GM18868 (cell line): ENCODE results near the gene STAM2.
"Not testable (repeated sequence)": the region's sequence is repeated elsewhere in the genome, so short reads cannot be mapped to it uniquely, and the experiment has no call there.

ENCODE experiments used
- ATAC-seq: cut with Tn5 transposase; IDR thresholded peaks from one replicate; pipeline ENCODE4 v1.9.1; 2021; ENCODE audit warnings: mild to moderate bottlenecking, moderate library complexity; ENCODE audit not compliant: unreplicated experiment

The STAM2 gene

DNA sequence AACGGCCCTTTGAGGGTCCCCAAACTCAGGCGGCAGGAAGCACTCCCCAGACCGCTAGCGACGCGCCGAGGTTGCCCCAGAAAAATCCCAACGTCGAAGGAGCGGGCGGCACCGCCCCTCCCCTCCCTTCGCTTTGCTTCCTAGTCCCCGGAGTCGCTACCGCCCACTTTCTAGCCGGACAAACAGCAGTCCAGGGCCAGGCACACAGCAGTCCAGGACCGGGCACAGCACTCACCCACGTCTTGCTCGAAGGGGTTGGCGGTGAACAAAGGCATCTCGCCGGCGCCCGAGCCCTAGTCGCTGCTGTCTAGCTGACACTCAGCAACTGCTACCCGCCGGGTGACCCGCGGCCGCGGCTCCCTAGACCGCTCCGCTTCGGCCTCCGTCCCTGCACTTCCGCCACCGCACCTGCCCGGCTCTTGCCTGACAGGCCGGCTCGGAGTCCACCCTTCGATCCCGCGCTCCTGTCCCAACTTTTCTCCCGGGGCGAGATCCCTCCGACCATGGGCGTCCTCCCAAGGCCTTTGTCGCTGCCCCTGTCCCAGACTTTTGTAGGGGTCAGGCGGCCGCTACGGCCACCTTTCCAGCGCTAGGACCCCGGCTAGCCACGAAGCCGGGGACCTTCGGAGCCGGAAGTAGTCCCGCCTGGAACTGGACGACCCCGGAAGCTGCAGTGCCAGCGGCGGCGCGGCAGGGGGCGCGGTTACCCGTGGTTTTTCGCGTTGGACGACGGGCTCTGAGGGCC, at the start of gene STAM2:
Gene STAM2 (minus strand): TSS at position 396 of the 745 bp plus-strand sequence. CDS start 121 bp downstream, at position 275.
- peak; percentile 73 for ATAC-seq

DNA sequence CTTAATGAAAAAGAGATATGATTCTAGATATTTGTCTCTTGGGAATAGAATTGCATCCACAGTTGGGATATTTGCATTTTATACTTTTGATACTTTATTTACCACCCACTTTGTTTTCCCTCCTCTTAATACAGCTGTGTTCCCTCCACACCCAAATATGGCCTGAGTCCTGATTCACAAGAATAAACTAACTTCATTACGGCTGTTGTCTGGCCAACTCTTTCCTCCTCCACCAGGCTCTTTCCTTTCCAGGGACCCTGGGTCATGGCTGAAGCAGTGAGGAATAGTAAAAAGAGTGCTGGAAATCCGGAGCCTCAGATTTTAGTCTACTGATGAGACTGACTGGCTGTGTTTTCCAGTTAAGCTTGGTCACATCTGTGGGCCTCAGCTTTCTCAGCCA, 48.4 kb upstream of the STAM2 start:
- no peak for ATAC-seq

DNA sequence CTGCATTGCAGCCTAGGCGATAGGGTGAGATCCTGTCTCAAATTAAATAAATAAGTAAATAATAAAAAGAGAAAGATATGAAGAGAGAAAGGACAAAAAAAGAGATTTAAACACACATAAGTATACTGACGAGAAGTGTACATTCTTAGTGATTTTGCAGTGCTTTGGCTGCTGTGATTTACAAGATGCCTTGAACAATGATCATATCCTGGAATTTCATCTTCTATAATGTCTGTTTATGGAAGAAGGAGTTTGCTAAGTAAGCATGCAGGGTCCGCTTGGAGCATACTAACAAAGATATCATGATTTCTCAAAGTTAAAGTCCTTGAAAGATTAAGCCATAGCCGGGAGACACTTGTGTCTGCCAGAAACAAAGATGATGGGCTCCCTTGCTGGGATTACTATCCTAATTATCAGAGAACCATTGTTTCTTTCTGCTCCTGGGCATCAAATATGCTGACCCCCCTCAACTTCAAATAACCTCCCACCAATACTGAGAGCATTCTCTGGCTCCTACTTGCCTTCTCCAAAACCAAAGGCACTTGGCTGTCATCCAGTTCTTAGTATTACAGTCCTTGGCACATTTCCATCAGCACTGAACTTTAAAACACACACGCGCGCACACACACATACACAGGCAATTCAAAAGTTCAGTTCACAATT, 47.5 kb upstream of the STAM2 start:
- ATAC-seq = no peak

DNA sequence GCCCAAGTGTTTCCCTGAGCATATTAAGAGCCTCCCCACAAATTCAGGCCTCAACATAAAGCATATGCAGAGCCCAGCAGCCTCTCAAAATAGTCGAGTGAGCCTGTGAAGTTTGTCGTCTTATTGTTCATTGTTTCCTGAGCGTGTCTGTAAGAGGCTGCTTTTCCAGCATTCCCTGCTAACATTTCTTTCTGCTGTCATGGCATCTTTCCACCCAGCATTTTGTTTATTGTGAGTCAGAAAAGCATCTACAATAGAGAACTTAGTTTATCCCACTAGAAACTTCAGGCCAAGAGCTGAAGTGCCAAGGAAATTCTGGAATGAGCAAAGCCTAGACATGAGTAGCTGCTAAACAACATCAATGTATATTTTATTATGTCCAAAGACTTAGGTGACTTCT, 46.3 kb upstream of the STAM2 start:
- ATAC-seq = no peak

DNA sequence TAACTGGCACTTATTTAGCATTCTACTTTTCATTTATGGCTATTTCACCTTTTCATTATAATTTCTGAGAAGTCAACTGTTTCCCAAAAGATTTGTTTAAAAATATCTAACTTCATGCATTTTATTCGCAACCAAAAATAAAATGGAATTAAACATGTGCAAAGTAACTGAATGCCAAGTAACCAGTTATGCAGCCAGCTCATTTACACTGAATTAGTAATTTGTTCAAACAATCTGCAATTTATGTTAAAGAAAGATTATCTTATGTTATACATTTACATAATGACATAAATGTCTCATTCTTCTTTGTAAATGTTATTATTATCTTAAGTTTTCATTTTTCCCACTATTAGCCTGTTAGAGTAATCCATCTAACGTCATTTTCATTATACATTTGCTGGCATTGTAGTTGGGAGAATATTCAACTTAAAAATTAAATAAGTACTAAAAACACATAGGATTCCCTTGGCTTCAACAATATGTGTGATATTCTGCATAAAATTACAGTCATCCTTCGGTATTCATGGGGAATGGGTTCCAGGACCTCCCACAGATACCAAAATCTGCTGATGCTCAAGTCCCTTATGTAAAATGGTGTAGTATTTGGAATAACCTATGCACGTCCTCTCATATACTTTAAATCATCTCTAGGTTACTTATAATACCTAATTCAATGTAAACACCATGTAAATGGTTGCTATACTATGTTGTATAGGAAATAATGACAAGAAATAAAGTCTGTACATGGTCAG, 43.7 kb upstream of the STAM2 start:
- ATAC-seq = no peak

DNA sequence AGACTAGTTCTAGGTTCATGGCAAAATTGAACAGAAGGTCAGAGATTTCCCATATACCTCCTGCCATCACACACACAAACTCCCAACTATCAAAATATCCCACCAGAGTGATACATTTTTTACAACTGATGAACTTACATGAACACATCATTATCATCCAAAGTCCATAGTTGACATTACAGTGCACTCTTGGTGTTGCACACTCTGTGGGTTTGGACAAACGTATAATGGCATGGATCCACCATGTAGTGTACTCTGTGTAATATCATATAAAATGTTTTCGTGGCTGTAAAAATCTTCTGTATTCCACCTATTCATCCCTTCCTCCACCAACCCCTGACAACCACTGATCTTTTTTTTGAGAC, 25.9 kb upstream of the STAM2 start:
- no peak for ATAC-seq

DNA sequence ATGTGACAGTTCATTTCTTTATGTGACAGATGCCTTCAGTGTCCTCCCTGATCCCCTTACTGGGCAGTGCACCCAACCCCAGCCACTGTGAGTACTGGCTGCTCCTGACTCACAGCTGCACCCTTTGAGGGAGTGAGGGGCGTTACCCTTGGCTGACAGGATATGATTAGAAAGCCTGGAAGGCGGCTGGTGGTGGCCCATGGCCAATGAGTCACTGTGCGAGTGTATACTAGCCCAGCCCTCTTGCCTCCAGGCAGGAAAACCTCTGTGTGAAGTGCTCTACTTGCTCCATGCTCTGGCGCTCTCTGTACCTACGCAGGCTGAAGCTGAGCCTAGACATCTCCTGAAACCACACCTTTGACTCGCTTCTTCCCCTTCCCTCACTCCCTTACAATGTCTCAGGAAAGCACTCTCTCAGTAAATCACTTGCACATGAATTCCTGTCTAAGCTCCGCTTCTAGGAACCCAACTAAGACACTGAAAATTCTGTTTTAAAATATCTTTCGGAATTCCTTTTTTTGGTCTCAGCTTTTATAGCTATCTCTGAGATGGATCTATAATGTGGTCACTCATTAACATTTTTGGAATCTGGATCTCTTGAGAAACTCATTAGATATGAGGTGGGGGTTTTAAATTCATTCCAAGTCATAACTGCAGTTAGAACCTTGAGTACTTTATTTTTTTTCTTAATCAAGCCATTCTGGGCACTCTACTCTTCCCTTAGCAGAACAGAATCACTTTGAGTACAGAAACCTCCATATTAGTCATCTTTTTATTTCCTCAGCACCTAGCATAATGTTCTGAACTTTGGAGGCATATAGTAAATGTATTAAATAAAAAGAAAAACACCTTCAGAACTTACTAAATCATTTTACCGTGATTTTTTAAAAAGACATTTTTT, 25.3 kb upstream of the STAM2 start:
- no peak for ATAC-seq

DNA sequence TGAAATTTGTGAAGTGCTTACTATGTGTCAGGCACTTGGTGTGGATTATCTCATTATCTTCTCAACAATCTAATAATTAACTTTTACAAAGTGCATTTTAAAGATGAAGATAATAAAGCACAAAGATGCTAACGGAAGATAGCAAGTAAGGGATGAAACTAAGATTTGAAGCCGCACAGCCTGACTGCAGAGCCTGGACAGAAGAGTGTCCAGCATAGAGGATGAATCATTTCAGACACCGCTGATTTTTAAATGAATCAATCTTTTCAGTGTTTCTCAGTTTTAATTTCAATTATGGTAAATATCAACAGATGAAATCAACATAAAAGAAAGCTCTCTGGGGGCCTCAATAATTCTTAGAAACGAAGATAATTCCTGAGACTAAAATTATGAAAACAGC, 24.5 kb upstream of the STAM2 start:
- ATAC-seq = no peak

DNA sequence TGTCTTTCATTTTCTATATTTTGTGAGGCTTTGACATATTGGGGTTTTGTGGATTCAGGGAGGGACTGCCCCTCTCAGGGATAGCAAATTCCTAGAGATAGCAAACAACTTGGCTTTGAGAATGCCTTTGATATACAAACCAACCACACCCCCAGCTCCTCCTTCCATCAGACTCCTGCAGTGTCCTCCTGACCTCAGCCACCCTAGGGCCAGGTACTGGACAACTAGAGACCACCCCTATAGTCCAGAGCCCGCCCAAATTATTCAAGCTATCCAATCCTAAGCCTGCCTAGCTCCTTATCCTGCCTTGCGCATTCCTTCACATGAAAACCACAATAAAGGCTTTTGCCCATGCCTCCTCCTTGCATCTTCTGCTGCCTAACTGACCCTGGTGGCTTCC, 22.9 kb upstream of the STAM2 start:
- ATAC-seq = no peak

DNA sequence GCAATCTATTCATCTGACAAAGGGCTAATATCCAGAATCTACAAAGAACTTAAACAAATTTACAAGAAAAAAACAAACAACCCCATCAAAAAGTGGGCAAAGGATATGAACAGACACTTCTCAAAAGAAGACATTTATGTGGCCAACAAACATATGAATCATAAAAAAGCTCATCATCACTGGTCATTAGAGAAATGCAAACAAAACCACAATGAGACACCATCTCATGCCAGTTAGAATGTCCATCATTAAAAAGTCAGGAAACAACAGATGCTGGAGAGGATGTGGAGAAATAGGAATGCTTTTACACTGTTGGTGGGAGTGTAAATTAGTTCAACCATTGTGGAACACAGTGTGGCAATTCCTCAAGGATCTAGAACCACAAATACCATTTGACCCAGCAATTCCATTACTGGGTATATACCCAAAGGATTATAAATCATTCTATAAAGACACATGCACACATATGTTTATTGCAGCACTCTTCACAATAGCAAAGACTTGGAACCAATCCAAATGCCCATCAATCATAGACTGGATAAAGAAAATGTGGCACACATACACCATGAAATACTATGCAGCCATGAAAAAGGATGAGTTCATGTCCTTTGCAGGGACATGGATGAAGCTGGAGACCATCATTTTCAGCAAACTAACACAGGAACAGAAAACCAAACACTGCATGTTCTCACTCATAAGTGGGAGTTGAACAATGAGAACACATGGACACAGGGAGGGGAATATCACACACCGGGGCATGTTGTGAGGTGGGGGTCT, 22.1 kb upstream of the STAM2 start:
- ATAC-seq = not testable (repeated sequence)

DNA sequence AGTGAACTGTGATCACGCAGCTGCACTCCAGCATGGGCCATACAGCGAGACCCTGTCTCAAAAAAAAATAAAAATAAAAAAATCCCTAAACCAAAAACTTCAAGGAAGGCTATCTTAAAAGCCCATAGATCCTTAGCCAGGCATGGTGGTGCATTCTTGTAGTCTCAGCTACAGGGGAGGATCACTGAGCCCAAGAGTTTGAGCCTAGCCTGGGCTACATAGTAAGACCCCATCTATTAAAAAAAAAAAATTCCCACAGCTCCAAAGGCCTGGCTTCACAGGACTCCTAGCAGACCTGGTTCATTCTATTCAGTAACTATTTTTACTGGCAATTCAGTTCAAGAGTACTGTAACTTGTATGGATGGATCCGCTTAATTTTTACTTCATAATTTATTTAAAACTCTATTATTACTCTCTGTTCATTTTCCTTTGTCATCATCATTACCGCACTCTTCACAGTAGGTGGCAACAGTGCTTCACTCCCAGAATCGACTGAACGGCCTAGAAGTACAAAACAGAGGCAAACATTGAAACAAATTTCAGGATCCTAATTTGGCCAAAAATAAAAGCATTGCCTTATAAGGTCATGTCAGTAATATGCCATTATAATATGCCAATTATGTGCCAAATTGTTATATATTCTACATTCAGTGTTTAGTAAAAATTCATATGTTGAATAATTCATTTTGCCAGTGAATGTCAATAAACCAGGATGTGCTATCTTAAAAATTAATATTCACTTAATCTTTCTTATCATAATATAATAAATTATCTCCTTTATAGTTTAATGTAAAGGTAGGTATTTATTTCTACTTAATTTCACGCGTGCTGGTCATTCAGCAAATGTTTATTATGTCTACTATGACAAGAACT, 14.3 kb upstream of the STAM2 start:
- peak; percentile 88 for ATAC-seq

DNA sequence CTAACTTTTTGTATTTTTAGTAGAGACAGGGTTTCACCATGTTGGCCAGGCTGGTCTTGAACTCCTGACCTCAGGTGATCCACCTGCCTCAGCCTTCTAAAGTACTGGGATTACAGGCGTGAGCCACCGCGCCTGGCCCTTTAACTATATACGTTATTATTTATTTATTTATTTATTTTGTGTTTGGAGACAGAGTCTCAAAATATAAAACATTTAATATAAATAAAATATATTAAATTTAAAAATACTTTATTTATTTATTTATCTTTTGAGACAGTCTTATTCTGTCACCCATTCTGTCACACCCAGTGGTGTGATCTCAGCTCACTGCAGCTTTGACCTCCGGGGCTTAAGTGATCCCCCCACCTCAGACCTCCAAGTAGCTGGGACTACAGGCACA, 11.2 kb upstream of the STAM2 start:
- ATAC-seq = not testable (repeated sequence)

DNA sequence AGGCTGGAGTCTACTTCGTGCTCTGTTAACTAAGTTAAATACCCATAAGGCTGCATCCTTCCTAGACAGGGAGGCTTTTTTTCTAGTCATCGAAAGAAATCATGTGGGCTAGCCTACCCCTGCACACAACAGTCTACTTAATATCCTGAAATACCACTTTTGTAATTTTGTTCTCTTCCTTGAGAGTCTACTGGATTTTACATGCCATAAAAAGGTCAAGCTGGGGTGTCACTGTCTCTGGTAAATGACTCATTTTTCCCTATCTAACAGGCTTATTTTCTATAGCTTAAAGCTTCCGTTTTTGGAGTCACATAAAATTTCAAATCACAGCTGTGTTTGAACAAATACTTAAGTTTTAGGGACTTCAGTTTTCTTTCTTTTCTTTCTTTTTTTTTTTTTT, 10.7 kb upstream of the STAM2 start:
- ATAC-seq = no peak

DNA sequence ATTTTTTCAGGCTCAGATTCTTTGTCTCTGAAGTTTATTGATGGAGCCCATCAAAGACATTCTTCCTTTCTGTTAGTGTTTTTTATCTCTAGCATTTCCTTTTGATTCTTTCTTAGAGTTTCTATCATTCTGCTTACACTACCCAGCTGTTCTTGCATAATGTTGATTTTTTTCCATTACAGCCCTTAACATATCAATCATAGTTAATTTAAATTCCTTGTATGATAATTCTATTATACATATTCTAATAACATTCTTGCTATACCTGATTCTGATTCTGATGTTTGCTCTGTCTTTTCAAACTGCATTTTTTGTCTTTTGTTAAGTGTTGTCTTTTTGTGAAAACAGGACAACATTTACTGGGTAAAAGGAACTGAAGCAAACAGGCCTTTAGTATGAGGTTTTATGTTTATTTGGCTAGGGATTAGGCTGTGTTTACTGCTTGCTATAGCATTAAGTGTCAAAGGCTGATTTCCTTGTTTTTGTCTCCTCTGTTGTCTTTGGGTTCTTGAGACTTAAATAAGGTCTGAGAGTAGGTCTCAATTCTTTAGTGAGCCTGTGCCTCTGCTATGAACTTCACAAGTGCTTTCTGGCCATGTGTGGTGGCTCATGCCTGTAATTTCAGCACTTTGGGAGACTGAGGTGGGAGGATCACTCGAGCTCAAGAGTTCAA, 8.0 kb upstream of the STAM2 start:
- ATAC-seq = no peak

DNA sequence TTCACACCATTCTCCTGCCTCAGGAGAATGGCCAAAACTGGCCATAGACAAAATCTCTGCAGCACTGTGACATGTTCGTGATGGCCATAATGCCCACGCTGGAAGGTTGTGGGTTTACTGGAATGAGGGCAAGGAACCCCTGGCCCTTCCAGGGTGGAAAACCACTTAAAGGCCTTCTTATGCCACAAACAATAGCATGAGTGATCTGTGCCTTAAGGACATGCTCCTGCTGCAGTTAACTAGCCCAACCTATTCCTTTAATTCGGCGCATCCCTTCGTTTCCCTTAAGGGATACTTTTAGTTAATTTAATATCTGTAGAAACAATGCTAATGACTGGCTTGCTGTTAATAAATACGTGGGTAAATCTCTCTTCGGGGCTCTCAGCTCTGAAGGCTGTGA, 2.1 kb upstream of the STAM2 start:
- not testable (repeated sequence) for ATAC-seq

DNA sequence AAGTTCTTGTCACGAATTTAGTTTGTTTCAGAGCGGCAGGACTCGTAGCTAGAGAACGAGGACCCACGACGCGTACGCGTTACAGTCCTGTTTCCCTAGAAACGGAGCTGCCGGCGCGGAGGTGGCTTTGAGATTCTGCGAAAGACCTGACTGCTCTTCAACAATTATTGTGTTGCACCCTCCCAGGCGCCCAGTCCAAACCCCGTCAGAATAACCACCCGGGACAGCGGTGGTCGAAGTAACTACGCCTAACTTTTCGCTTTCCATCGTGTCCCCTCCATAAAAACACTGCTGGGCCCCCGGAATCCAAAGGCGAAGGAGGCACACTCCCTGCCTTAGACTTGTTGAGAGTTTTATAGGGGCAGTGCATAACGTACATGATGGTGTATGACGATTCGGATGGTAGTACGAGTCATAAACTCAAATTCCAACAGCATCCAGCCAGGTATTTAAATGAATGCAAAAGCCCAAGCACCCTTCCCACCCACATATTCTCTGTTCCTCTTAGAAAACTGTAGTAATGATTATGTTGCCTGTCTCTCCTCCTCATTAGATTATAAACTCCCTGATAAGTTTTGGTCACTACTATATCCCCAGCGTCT, 651 bp upstream of the STAM2 start:
- peak; percentile 25 for ATAC-seq

DNA sequence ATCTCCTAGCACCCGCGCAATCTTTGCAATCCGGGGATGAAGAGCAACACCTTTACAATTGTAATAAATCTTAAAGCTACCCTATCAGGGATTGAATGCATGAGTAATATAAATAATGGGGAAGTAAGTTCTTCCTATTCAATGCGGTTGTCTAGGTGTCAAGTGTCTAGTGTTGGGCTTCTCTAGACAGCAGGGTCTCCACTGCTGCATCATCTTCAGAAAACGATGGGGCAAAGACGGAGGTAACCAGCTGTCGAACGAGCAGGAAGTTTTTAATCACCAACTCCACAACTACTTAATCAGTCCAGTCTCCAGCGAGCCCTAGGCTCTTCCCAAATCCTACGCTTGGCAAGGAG, 573 bp downstream of the STAM2 start:
- peak; percentile 28 for ATAC-seq

DNA sequence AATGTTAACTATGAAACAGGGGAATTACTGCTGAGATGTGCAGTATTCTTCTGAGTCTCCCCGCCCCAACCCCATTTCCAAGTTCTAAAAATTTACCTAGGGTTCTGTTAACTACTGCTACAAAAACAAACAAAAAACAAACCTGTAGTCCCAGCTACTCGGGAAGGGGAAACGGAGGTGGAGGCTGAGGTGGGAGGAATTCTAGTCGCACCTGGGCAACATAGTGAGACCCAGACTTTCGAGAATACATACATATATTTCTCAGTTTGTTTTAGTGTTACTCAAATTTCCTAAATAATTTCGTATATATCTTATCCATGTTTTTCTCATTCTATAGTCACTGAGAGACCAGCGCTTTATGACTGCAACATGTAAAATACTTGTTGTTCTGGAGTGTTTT, 989 bp downstream of the STAM2 start:
- no peak for ATAC-seq
